GM18868 (cell line): ENCODE results near the gene COL11A2.

Experiments
- ATAC-seq: cut with Tn5 transposase; IDR thresholded peaks from one replicate; pipeline ENCODE4 v1.9.1; 2021; ENCODE audit warnings: mild to moderate bottlenecking, moderate library complexity; ENCODE audit not compliant: unreplicated experiment

Gene COL11A2

GRCh38 chr6:33206864-33207551, 14.7 kb upstream of the COL11A2 start:
- no peak for ATAC-seq

DNA sequence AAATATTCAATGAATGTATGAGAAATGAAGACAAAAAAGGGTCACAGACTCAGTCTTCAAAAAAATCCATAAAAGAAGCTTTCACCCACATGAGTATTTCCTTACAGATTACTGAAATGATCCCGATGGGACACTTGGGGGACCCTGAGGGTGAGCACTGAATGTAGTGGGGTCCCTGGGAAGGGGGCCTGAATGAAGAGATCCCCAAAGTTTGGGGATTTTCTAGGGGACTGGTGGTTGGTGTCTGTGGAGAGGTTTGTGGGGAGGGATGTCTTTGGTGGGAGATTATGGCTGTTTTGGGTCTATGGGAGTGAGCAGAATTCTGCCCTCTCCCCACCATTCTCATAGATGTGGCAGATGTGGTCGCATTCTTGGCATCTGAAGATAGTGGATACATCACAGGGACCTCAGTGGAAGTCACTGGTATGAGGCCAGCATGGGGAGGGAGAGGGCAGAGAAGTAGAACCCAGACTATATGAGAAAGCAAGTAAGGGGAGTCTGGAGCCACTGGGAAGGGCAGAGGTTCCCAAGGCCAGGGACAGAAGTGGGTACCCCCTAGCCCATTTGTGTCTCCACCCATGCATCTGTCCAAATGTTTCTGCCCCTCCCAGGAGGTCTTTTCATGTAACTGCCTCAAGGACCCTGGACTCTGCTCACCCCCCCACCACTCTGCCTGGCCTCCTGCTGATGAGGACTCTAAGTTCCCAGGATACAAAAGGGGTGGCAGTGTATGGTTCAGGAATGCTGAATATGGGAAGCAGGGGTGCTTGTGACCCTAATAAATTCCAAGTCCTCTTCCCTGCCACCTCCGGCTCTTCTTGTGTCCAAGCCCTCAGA, 14.0 kb upstream of the COL11A2 start:
- no peak for ATAC-seq

GRCh38 chr6:33205191-33206026, 13.1 kb upstream of the COL11A2 start:
- no peak for ATAC-seq

DNA sequence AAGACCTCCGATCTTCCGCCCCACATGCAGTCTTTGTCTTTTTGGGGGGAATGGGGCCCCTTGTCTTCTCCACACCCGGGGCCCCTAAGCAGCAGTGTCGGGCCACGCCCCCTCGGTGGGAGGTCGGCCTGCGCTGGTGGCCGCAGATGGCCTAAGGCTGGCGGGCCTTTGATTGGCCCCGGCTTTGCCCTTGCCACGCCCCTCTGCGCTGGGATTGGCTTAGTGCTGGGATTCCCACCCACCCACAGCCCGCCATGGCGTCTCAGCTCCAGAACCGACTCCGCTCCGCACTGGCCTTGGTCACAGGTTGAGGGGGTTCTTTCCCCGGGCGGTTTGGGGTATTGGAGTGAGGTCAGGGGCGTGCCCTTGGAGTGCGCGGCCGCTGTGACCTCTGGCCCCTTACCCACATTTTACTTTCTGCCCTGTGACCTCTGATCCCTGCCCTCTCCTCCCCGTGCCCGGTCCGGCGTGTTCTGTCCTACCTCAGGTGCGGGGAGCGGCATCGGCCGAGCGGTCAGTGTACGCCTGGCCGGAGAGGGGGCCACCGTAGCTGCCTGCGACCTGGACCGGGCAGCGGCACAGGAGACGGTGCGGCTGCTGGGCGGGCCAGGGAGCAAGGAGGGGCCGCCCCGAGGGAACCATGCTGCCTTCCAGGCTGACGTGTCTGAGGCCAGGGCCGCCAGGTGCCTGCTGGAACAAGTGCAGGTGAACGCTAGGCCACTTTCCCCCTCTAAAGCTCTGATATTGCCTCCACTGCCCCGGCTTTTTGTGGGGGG, 12.3 kb upstream of the COL11A2 start, which contains the start of gene HSD17B8:
TSS of gene HSD17B8 (plus strand) at position 241 of the 776 bp plus-strand sequence. CDS start at position 255, 14 bp downstream.
- peak; percentile 58 for ATAC-seq

- ATAC-seq, result no peak
These were observed 11.8 kb upstream of the COL11A2 start for GRCh38 chr6:33204165-33204414.

- ATAC-seq, result no peak
These were observed 11.3 kb upstream of the COL11A2 start for GRCh38 chr6:33203443-33204164.

DNA sequence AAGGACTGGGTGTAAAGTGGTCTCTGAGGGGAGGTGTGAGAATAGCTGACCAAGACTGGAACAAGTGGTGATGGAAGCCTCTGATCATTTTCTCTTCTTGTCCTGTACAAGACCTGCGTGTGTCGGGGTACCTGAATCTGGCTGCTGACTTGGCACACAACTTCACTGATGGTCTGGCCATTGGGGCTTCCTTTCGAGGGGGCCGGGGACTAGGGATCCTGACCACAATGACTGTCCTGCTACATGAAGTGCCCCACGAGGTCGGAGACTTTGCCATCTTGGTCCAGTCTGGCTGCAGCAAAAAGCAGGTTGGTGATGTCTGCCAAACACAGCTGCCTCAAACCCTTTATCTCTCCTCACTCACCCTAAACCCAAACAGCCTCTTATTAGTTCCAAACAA, 10.5 kb upstream of the COL11A2 start:
- ATAC-seq, result no peak

- ATAC-seq, result no peak
These were observed 9.7 kb upstream of the COL11A2 start for GRCh38 chr6:33201935-33202334.

- ATAC-seq, result no peak
These were observed 8.9 kb upstream of the COL11A2 start for GRCh38 chr6:33201147-33201545.

DNA sequence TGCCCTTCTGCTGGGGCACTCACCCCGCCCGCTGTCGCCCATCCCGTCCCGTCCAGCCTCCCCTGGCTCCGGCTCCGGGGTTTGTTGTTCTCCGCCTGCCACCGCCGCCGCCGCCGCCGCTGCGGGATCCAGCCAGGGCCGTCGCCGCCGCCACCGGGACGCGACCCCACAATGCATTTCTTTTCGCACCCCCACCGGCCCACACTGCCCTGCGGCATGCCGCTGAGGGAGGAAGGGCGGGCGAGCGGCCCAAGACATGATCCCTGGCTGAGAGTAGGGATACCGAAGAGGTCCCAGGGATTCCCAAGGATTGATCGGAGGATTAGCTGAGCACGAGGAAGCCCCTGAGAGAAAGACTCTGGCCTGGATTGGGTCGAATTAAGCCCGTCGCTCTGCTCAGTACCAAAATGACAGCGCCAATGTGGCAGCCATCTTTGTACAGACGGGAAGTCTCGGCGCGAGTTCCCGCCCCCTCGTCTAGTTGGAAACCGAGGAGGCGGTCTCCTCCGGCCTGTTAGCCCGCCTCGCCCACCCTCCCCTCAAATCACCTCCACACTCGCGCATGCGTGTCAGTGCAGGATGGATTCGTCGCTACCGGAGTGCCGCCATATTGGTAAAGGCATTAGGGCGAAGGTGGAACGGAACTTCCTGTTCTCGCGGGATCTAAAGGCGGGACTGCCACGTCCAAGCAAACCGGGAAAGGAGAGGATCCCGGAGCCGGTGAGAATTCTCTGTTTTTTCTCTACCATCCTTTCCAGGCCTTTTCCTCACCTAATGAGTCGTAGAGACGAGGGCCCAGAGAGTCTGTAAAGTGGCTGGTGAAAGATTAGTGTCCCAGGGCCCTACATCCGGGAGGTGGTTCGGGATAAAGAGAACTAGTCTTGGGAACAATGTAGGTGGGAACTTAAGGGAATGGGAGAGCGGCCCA, 8.2 kb upstream of the COL11A2 start, which contains the start of the genes RXRB and SLC39A7:
TSS of gene RXRB (minus strand) at position 447 of the 928 bp plus-strand sequence. CDS start at position 258, 189 bp downstream.
TSS of gene SLC39A7 (plus strand) at position 649 of the 928 bp plus-strand sequence. CDS start 379 bp downstream, outside the sequence.
- ATAC-seq, result peak; percentile 54

DNA sequence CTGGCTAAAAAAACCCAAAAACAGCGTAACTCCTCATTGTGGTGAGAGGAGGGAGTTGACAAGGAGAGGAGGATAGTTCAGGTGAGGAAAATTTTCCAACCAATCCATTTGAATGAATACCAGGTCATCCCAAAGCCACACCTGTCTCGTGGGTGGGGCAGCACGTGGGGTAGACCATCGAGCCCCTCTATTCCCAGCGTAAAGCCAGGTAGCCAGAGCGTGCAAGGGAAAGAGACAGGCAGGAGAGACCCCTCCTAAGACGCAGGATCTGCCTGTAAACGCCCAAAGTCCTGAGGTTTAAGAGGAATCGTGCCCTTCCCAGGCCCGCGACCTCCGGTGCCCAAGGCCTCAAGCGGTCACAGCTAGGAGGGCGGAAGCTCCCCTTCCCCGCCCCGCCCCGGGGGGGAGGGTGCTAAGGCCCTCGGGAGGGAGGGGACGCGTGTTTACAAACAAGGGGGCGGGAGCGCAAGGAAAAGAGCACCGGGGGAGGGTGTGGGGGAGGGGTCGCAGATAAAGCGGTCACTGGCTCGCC, 7.5 kb upstream of the COL11A2 start:
- ATAC-seq, result peak; percentile 24

DNA sequence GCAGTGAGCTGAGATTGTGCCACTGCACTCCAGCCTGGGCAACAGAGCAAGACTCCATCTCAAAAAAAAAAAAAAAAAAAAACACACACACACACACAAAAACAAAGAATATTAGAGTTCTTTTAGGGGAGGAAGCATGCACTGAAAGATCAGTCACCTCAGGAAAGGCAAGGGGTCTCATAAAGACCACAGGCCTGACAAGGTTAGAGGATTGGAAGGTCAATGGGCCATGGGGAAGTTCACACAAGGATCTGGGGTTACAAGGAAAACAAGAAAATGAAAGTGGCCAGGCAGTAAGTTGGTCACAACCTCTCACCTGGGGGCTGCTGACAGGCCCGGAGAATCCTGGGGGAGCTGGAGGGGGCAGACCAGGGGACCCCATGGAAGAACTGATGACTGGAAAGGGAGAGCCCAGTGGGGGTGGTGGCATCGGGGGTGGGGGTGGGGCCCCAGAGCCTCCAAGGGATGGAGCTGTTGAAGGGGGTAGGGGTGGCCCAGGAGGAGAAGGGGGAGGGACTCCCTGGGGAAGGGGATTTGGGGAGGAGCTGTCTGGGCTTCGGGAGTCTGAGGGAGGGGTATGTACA, 6.7 kb upstream of the COL11A2 start:
- no peak for ATAC-seq

DNA sequence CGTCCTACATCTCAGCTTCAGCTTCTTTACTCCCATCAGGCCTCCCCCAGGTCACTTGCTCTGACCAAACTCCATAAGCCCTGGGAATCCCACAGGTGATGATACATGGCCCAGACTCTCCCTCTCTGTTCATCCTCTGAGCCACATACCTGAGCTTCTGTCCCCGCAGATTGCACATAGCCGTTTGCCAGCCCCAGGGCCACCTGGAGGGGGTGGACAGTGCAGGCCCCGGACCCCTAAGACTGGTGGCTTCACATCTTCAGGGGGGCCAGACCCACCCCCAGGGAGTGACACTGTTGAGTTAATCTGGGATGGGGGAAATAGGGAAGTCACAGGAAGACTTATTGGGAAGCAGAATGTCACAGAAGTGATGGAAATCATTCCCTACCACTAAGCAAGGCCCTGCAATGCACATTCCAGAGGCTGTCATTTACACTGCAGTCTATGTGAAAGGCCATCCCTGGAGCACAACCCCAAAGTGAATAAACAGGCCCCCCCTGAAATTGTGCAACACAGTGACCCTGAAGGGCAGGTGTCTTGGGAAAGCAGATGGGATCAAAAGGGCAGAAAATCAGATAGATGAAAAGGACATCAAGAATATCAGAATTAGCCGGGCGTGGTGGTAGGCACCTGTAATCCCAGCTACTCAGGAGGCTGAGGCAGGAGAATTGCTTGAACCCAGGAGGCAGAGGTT, 6.0 kb upstream of the COL11A2 start:
- ATAC-seq, result no peak

DNA sequence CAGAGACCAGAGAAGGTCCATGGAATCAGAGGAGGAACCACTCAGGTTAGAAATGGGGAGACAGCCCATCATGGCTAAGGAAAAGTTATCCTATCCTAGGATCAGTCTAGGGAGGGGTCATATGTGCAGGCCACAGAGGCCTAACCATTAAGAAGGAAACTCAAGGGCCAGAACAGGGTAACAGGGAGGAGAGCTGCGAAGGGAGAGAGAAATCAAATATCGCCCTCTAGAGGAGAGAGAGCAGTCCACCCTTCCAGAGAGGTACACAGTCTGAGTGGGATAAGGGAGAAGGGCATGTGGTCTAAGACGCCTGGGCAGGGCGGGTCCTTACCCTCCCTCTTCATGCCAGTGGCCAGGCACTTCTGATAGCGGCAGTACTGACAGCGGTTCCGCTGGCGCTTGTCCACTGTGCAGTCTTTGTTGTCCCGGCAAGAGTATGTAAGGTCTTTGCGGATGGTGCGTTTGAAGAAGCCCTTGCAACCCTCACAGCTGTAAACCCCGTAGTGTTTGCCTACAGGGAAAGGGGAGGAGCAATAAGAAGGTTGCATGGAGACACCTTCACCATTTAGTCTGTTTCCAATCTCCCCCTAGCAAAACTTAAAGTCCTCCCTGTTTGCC, 5.3 kb upstream of the COL11A2 start:
- no peak for ATAC-seq

- no peak for ATAC-seq
These were observed 3.3 kb upstream of the COL11A2 start for GRCh38 chr6:33195304-33196165.

DNA sequence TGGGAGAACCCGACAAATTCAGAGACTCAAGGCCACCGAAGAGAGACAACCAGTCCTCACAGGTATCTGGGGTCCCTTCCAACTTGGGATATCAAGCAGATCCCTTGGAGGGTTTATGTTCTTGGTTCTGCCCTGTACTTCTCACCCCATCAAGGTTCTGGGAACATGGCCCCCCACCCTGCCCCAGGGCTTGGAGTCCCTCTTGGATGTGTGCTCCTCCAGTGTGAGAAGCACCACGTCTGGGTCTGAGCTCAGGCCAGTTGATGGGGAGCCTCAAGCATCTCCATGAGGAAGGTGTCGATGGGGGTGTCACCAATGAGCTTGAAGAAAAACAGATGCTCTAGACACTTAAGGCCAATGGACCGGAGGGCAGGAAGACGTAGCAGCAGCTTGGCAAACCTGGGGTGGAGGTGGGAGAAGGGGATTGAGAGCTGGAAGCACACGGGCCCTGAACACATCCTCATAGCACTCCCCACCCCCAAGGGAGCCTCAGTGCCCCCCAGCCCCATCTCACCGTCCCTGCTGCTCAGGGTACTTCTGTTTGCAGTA, 2.2 kb upstream of the COL11A2 start:
- no peak for ATAC-seq
